HG03066 (cell line): ENCODE results near the gene NME8.
"Not testable (repeated sequence)": the region's sequence is repeated elsewhere in the genome, so short reads cannot be mapped to it uniquely, and the experiment has no call there.

Experiments used
- ATAC-seq: cut with Tn5 transposase; IDR thresholded peaks from one replicate; pipeline ENCODE4 v1.9.1; 2021; ENCODE audit warnings: low read depth; ENCODE audit not compliant: unreplicated experiment

NME8 gene, protein sequence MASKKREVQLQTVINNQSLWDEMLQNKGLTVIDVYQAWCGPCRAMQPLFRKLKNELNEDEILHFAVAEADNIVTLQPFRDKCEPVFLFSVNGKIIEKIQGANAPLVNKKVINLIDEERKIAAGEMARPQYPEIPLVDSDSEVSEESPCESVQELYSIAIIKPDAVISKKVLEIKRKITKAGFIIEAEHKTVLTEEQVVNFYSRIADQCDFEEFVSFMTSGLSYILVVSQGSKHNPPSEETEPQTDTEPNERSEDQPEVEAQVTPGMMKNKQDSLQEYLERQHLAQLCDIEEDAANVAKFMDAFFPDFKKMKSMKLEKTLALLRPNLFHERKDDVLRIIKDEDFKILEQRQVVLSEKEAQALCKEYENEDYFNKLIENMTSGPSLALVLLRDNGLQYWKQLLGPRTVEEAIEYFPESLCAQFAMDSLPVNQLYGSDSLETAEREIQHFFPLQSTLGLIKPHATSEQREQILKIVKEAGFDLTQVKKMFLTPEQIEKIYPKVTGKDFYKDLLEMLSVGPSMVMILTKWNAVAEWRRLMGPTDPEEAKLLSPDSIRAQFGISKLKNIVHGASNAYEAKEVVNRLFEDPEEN

DNA sequence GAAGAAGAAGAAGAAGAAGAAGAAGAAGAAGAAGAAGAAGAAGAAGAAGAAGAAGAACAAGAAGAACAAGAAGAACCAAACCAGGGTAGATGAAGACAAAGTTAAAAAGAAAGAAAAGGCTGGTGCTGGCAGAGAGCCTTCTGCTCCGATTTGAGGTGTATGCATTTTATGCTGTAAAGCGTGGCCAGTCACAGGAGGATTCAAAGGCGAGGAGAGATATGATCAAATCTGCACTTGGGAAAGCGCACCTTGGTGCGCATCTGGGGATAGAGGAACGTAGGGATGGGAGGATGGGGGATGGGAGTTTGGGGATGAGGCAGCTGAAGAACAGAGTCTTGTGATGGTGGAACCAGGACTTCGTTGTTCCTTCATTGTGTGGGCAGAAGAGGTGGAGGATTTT lies at the start of gene NME8:
Gene NME8 (plus strand): TSS at position 301 of the 400 bp plus-strand sequence. CDS start 1,670 bp downstream, outside the sequence.
- no peak for ATAC-seq

DNA sequence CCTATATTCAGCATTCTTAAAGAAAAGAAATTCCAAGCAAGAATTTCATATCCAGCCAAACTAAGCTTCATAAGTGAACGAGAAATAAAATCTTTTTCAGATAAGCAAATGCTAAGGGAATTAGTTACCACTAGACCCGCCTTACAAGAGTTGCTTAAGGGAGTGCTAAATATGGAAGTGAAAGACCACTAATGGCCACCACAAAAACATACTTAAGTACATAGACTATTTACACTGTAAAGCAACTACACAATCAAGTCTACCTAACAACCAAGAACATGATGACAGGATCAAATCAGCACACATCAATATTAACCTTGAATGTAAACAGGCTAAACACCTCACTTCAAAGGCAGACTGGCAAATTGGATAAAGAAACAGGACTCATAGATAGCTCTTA lies 42.2 kb upstream of the NME8 start:
- no peak for ATAC-seq

DNA sequence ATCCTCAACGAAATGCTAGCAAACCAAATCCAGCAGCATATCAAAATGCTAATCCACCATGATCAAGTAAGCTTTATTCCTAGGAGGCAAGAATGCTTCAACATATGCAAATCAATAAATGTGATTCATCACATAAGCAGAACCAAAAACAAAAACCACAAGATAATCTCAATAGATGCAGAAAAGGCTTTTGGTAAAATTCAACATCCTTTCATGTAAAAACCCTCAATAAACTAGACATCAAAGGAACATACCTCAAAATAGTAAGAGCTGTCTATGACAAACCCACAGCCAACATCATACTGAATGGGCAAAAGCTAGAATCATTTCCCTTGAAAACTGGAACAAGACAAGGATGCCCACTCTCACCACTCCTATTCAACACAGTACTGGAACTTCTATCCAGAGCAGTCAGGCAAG lies 36.2 kb upstream of the NME8 start:
- ATAC-seq, result not testable (repeated sequence)

DNA sequence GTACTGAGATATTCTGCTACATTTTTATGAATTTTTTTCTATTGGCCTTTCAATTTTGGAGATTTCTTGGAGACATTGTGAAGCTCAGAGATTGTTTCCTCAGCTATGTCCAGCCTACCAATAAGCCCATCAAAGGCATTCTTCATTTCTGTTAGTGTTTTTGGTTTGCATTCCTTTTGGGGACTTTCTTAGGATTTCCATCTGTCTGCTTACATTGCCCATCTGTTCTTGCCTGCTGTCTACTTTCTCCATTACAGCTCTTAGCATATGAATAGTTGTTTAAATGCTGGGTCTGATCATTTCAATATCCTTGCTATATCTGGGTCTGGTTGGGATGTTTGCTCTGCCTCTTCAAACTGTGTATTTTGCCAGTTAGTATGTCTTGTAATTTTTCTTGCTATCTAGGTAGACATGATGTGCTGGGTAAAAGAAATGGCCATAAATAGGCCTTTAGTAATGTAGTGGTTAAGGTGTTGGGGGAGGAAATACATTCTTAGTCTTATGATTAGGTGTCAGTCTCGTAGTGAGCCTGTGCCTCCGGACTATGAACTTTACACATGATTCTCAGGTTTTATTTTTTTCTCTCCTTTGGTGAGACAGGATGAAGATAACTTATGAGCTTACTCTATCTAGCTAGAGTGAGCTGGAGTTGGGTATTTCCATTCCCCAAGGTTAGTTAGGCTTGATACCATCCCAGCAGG lies 32.6 kb upstream of the NME8 start:
- peak; percentile 95 for ATAC-seq

DNA sequence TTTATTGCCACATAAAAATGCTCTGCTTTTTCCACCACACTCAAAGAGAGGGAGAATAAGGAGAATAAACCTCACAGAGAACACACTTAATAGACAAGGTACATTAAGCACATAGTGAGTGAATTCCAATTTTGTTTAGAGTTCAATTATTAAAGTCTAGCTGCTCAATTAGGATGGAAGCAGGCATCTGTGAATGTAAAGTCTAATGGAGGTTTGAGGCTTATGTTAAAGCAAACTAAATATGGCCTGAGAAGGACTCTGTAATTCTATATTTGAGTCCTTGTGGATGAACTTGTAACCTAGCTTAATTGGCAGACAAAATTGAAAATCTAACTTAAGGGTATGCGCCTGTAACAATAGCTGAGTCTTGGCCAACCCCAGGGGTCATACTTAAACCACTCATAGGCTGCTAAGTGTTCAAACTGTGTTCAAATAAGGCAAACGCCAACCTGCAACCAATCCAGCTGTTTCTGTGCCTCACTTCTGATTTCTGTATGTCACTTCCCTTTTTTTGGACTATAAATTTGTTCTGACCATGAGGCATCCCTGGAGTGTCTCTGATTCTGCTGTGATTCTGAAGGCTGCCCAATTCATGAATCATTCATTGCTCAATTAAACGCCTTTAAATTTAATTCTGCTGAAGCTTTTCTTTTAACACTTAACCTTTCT lies 31.3 kb upstream of the NME8 start:
- ATAC-seq, result no peak

DNA sequence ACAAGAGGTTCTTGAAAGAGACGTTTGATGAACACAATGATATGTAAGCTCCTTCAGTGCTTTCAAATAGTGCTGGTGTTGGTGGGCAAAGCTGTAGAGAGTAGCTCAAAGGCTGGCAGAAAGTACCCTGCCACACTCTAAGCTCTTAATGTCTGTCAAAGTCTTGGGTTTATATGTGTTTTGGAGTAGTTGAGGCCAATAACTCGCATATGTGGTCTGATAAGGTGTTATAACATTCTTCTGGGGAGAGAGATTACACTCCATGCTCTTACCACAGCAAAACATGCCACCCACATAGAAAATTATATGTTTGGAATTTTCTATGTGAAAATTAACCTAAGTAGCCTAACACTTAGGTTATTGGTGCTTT lies 30.8 kb upstream of the NME8 start:
- ATAC-seq, result no peak

DNA sequence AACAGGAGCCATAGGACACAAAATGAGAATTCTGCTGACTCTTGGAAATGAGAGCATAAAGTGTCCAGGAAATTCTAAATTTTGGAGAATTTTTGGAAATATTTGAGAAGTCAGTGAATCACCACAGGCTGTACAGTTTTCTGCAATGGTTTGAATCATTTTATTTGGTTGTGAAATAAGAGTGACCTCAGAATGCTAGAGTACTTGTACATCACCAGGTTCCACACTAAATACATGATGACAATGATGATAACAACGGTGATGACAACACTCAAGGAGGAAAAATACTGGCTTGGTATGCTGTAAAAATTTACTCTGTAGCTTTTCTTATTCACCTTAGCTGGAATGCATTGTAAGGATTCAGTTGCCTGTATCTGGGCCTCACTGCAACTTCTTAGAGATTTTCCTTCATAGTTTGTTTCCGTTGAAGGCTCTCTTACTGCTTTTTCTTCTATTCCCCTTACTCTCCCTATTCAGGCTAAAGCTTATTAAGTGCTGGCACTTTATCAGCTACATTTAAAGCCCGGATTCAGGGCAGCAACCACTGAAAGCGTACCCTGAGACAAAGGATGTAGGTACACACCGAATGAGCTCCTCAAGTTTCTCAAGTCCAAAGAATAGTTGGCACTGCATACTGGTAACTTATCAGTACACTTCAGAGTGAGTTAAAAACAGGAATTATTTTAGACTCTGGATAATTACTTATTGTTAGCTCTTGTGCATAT lies 30.2 kb upstream of the NME8 start:
- ATAC-seq, result no peak

DNA sequence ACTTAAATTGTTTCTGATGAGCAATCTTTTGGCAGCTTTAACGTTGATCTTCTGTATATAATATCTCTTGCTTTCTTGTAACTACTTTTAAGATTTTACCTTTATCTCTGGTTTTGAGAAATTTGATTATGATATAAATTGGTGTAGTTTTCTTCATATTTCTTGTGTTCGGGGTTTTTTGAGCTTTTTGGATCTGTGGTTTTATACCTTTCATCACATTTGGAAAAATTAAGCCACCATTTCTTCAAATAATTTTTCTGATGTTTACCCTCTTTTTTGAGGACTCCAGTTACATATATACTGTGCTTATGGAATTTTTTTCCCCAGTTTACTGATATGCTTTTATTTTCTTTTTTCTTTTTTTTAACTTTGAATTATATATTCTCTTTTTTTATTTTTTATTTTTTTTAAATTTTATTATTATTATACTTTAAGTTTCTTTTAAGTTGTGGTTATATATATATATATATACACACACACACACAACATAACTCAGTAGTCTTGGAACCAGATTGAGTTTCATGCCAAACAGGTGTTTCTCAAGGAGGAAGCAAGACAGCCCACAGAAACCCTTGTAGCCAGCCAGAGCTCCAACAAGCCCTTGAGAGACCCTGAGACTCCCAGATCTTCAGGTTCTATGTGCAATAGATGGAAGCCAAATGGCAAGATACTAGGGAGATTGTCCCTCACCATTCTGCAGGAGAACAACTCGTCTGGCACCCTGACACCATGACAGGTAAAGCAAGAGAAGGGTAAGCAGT lies 27.5 kb upstream of the NME8 start:
- ATAC-seq, result peak; percentile 68

DNA sequence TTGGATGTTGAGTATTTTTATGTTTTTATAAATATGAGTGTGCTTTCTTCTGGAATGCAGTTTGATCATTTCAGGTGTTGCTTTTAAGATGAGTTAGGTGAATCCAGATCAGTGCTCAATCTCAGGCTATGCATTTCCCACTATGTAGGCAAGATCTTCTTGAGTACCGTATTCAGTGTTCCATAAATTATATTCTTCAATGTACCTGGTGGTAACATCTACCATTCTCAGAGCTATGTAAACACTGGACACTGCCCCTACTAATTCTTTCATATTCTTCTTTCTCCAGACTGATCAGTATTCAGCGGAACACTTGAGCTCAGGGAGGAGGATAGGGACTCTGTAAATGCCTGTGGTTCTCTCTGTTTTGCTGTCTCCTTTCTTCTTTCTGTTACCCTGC lies 25.5 kb upstream of the NME8 start:
- no peak for ATAC-seq

DNA sequence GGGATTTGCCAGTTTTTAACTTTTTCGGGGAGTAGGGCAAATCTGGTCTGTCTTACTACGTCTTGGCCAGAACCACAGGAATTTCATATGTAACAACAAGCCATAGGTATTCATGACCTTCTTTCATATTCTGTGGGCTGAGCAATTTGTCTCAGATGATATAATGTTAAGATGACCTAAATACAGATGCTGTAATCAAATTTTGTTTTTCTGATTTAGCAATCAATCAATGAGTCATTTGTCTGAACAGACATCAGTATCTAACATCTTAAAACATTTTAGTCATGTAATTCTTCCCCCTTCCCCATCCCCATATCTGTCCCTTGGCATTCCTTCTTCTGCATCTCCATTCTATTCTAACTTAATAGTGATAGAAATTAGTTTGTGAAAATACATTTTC lies 24.8 kb upstream of the NME8 start:
- ATAC-seq, result no peak

DNA sequence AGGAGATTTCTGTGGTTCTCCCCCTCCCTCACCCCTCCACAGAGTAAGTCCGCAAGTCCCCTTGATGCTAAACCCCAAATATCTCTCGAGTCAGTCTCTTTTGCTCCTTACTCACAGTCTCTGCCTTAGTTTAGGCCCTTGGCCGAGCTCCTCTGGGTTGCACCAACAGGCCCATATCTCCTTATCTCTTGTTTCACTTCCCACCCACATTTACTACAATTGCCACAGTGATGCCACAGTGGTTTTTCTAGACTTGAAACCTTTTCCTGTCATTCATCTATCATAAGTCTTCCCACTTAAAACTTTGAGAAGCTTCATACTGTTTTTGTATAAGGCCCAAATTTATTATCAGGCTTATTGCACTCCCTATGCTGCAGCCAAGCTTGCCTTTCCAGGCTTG lies 23.4 kb upstream of the NME8 start:
- no peak for ATAC-seq

DNA sequence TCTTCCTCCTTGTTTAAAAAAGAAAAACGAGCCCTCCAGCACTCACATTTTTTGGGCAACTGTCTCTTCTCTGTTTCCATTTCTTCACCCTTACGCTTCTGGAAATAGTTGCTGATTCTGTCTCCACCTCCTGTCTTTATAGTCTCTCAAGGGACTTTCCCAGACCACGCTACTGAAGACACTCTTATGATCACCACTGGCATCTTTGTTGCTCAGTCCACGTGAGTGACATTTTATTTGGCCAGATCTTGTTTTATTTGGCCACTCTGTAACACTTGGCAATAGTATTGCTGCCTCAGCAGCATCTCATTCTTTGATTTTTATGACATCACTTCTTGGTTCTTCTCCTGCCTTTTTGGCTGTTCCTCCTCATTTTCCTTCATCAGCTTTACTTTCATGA lies 21.6 kb upstream of the NME8 start:
- peak; percentile 54 for ATAC-seq

DNA sequence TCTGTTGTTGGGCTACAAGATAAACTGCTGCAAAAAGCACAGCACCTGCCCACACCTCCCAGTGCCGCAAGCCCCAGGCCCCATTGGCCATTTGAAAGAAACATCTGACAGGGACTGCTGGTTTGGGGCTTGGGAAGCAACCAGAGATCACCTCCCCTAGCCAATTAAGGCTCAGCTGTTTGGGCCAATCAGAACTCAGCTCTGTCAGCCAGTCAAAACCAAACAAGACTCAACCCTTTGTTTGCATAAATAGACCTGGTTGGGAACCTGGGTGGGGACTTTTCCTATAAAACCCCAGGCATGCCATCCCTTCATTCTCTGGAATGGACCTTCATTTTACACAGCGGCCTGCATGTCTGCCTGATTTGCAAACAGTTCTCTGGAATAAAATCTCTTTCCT lies 17.2 kb upstream of the NME8 start:
- no peak for ATAC-seq

DNA sequence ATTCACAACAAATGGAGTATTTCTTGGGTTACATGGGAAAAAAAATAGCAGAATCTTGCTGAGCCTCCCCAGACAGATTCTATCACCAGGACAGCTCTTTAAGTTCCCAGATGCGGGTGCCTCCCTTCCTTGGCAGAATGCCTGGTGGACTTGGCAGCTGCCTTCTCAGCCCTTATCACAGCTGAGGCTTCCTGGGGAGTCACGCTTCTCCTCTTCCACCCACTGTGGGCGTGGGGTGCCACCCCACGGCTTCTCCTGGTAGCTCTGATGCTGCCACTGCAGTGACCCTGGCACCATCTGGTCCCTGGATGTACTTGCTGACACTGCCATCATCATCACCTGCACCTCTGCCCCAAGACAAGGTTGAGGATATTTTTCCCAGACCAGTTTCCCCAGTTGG lies 16.2 kb upstream of the NME8 start:
- peak; percentile 74 for ATAC-seq

DNA sequence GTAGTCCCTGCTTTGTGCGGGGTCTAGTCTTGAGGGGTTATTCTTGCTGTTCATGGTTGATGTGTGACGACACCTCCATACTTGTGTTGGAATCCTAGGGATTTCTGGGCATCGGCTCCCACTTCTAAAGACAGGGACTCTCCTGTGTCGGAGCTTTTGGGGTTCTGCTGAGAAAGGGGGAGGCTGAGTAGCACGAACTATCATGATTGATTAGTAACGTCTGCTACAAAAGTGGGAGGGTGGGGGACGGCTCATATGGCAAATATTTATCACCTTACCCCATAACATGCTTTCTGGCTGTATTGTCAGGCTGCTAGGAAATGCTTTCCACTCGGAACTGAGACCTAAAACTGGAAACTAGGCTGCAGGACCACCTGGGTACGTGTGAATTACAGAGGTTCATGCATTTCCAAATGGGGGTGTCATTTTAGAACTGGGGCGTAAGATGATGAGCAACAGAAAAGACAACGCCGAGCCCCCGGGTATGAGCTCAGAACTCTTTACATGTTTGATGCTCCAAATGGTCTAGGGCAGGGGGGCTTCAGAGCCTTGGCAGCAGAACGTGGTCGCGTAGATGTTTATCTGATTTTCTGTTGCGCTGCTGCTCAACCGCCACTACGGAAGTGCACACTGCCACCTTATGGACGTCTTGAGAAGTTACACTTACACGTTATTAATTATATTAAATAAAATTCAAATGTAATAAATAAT lies 15.1 kb upstream of the NME8 start:
- no peak for ATAC-seq

DNA sequence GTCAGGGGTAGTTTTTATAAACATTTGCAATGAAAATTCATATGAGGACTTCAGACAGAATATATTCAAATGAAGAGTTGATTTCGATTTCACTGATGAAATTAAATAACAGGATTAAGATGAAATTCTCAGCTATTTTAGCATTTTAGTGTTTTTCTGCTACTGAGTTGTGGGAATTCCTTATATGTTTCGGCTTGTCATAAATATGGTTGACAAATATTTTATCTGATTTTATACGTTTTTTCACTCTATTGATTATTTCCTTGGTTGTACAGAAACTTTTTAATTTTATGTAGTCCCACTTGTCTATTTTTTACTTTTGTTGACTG lies 14.6 kb upstream of the NME8 start:
- no peak for ATAC-seq

DNA sequence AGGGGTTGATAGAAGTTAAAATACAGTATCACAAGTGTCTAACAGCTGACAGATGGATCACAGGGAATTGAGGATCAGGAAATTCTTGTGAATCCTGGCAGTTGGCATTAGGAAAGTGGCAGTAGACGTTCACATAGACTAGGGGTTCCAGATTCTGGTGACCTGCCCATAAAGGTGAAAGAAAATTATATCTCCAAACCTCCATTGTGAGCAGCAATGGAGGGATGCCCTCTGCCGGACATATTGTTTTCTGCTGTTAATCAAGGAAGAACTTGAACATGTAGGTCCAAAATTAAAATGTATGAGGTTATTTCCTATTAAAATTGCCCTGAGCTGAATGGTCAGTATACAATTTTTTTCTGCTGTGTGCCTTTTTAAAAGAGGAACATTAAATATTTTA lies 5.1 kb downstream of the NME8 start:
- ATAC-seq, result no peak

DNA sequence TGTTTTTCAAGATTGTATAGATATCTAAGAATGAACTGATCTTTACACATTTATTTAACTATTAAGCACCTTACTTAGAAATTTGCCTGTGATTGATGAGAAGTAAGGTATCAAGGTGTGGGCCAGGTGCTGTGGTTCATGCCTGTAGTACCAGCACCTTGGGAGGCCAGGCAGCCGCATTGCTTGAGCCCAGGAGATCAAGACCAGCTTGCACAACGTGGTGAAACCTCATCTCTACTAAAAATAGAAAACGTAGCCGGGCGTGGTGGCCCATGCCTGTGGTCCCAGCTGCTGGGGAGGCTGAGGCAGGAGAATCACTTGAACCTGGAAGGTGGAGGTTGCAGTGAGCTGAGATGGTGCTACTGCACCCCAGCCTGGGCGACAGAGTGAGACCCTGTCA lies 33.7 kb downstream of the NME8 start:
- no peak for ATAC-seq

DNA sequence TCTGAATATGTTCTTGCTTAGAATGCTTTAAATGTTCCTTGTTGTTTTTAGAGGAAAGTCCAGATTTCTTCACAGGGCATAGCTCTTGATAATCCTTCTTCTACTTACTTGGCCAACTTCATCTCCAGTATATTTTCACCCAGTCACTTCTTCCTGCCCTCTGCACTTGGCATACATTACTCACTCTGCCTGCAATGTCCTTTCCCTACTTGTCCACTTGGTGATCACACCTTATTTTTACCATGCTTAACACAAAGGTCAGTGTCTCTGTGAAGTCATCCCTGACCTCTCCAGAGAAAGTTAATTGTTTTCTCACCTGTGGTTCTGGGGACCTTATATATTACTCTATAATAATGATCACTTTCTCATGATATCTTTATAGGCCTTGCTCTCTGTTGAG lies 45.0 kb downstream of the NME8 start:
- no peak for ATAC-seq
